ENCODE results near the gene AP5S1.
"Not testable (repeated sequence)": the region's sequence is repeated elsewhere in the genome, so short reads cannot be mapped to it uniquely, and the experiment has no call there.

DNA sequence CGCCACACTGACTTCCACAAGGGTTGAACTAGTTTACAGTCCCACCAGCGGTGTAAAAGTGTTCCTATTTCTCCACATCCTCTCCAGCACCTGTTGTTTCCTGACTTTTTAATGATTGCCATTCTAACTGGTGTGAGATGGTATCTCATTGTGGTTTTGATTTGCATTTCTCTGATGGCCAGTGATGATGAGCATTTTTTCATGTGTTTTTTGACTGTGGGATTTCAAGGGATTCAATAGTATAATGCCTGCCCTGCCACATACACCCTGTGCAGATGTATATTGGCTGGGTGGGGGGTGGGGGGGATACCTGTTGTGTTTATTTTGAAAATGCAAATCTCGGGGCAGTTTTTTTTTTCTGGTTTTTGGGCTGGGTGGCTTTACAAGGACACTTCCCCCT lies 26.2 kb upstream of the AP5S1 start:
- not testable (repeated sequence) for TF ChIP-seq CTCF (IDR thresholded peaks at IDR 0.05; ENCODE audit: borderline replicate concordance, extremely low read depth, low read length, poor library complexity, severe bottlenecking); EZH2 (IDR thresholded peaks at IDR 0.05; ENCODE audit: borderline replicate concordance, low read depth, low read length, severe bottlenecking)

Measured in DND-41 (cell line).